GOT3 (cell line): ENCODE results near the gene TMSB4X.
"Not testable (repeated sequence)": the region's sequence is repeated elsewhere in the genome, so short reads cannot be mapped to it uniquely, and the experiment has no call there.

Experiments used
- DNase-seq: peaks from one replicate; lab custom pipeline; 2025; ENCODE audit warnings: mixed read lengths; lab: John Stamatoyannopoulos, UW

Gene TMSB4X

DNA sequence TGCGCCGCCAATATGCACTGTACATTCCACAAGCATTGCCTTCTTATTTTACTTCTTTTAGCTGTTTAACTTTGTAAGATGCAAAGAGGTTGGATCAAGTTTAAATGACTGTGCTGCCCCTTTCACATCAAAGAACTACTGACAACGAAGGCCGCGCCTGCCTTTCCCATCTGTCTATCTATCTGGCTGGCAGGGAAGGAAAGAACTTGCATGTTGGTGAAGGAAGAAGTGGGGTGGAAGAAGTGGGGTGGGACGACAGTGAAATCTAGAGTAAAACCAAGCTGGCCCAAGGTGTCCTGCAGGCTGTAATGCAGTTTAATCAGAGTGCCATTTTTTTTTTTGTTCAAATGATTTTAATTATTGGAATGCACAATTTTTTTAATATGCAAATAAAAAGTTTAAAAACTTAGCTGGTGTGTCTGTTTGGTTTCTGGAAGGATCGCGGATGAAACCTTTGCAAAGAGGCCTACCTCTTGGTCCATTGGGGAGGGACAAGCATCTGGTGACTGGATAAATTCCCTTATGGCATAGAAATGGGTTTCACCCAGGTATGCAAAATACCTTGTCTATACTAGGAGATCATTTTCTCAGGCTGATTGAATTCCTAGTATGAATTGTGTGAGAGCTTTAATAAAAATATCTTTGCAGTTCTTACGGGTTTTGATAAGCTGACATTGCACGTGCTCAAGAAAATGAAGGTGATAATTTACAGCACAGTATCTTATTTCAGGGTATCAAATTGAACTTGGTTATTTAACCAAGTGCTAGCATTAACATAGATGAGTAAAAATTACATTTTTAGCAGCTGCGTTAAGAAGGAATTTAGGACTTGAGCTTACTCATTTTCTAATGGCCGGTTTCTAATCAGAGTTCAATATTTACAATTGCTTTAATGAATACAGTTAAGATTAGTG, 2.2 kb downstream of the TMSB4X start:
- DNase-seq, result not testable (repeated sequence)

DNA sequence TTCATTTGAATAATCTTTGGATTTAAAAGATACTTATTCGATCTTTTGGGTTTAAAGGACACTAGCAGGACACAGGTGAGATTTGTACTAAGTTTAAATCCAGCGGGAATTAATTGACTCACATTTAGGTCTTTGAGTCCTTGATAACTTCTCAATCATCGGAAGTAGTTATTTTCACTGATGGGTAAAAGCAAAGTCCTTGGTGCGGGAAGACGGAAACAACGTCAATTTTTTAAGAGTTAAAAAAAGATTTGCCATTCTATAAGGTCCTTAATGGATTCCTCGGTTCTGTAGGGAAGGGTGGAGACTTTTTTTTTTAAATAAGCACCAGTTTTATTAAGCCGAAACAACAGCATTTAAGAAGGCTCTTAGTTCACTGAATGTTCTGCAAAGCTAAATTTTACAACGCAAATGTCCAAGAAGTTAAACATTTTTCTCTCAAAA, 2.9 kb downstream of the TMSB4X start:
- DNase-seq, result no peak

DNA sequence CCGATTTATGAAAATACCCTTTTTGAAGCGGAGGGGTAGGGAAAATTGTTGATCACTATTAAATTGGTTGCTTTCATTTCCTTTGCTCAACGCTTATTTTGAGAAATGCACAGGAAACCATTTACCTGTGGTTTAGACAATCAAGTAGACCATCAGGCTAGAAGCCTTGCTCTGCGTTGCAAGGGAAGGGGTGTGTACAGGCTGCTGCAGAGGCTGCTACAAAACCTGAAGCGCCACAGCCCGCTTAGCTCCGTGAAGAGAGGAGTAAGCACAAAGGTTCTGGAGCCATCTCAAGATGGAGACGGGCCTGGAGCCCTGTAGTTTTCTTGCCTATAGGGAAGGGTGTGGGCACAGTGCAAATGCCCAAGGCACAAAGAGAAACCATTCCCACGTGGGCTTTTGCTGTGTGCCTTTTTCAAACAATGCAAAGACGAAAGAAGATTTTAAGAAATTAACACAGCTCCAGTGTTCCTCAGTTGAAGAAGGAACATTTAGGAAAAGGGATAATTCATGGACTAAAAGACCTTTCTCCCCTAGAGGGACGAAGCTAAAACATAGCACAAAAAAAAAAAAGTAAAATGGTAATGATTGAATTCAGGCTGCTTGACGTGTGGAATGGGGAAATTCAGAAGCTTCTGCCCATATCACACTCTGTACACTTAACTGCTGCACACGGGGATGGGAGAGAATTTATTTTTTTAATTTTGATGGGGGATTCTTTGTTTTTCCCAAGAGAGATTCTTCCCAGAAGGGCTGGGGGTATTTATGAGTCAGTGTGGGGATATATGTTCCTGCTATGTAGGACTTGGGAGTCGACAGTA, 3.5 kb downstream of the TMSB4X start:
- no peak for DNase-seq

DNA sequence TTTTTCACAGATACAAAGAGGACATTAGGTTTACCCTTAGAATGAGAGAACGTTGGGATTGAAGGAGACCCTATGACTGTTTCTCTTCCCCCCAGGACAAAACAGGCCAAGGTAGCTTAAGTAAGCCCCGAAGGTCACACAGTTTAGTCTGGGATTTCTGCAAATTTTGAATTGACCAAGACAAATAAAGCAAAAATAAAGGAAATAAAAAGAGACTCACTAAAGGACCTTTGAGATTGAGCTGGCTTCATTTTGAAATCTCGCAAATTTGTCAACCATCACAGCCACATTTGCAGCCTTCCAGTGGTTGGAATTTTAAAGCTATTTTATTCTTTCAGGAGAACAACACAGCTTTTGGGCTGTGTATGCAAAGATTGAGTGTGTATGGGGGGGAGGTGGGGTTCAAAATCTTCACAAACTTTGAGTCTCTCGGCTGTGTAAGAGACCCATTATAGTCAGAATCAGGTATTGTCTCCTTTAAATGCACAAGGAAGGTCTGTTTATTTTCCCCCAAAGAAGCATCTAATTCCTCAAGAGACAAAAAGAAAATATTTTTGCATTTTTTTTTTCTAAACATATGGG, 4.2 kb downstream of the TMSB4X start:
- DNase-seq, result no peak

DNA sequence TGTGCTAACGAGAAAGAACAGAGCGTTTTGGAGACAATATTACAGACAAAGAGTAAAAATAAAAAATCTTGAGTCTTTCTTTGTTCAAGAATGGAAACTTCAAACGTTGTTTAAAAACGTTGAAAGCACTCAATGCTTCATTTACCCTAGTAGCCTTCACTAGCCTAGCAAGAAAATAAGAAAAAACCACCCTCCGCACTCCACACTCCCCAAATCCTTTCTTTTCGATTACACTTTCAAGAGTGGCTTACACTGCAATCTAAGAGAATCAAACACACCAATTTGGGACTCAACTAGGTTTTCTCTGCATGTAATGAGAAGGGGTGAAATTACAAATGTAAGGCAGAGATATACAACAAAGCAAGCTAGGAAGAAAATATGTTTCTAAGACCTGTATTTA, 4.7 kb downstream of the TMSB4X start:
- no peak for DNase-seq

DNA sequence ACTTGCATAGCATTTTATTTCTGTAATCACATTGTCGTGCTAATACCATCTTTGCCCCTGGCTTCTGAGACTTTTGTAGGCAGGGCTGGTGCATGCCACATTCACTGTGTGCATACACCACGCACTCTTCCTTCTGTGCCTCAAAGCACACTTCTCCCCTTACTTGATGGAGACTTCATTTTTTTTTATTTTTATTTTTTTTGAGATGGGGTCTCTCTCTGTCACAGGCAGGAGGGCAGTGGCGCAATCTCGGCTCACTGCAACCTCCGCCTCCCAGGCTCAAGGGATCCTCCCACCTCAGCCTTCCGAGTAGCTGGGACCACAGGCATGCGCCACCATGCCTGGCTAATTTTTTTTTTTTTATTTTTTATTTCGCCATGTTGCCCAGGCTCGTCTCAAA, 5.1 kb downstream of the TMSB4X start:
- not testable (repeated sequence) for DNase-seq

DNA sequence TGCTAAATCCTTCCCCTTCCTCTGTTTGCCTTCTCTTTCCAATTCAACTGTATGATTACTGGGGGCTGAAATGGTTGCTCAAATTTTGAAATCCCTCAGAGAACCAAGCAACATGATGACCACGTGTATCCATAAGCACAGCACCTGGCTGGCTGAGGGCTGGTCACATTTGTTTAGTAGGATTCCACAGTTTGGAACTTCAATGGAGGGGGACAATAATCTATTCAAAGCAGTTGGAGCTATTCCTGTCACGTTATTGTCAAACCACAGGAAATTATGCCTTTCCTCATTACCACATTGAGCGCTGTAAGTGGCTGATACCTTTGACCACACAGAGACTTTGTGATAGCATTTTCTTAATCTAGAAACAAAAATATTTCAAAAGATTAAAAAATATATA, 7.0 kb downstream of the TMSB4X start:
- no peak for DNase-seq

DNA sequence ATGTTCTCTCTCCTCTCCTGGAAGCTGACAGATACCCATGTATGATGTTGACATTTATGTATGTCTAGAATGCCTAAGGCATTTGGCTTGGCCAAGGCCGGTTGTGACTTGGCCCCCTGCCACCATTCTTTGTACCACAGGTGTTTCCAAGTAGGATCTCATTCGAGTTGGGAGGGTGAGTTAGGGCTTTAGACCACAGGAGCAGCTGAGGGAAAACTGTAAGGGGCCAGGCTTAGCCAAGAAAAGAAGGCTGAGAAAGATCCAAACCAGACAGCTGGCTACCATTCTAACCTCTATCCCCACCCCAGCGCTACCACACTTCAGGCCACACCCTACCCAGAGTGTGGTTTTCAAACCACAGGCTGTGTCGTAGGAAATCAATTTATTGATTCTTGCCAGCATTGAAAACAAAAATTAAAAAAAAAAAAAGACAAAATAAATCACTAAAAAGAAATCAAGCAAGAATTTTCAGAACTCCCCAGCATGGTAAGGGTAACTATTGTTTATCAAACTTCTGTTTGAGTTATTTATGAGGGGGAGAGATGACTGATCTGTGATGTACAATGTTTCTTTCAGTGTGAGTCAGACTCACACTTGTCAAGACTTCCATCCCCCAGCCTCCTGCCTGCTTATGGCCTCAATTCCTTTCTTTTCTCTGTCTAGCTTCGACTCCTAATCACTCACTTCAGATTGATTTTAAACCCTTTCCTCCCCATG, 9.9 kb downstream of the TMSB4X start:
- no peak for DNase-seq

DNA sequence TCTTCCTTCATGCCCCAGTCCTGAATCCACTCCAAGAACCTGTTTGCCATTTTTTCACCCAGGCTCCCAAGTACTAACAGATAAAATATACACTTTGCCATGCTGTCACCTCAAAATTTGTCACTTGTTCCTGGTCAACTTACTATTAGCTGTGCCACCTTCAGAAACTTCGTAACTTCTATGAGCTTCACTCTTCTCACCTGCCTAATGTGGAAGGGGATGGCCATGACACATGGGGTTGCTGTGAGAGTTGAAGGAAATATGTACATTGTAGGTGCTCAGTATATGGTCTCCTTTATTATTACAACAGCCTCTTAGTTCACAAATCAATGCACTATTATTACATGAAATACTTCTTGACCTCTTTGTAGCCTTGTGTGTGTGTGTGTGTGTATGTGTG, 10.4 kb downstream of the TMSB4X start:
- no peak for DNase-seq

DNA sequence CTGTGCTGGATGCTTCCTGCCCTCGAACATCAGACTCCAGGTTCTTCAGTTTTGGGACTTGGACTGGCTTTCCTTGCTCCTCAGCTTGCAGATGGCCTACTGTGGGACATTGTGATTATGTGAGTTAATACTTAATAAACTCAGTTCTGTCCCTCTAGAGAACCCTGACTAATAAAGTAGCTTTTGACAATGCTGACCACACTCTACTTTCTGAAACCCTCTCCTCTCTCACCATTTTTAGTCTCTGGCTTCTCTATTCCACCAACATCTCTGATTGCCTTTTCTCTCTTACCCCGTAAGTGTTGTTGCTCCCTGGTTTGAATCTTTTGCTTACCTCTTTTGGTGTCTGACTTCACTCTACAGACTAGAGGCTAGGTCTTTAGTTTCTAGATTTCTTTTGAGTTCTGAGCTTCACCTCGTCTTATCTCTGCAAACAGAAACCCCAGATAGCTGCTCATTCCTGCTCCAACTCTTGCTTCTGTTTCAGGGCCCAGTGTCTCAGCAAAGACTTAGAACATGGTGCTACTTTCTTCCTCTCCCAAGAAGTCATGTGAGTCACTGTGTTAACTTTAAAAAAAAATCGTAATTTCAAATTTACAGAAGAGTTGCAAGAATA, 11.4 kb downstream of the TMSB4X start:
- DNase-seq, result no peak

DNA sequence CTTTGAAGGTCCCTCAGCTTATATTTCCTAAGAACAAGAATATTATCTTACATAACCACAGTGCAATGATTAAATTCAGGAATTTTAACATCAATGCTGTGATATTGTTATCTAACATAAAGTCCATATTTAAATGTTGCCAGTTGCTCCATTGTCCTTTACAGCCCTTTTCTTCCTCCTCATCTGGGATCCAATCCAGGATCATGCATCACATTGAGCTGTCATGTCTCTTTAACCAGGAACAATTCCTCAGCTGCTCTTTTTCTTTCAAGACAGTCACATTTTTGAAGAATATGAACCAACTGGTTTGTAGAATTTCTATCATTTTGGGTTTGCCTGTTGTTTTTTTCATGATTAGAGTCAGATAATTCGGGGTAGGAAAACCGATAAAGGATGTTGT, 12.0 kb downstream of the TMSB4X start:
- no peak for DNase-seq

DNA sequence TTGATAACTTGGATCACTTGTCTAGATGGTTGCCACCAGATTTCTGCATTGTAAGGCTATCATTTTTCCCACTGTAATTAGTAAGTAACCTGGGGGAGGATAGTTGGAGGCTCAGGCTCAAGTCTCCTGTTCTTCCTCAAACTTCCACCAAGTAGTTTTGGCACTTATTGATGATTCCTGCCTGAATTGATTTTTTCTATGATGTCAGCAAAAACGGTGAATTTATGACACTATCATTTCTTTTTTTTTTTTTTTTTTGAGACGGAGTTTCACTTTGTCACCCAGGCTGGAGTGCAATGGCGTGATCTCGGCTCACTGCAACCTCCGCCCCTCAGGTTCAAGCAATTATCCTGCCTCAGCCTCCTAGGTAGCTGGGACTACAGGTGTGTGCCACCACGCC, 12.4 kb downstream of the TMSB4X start:
- DNase-seq, result no peak

DNA sequence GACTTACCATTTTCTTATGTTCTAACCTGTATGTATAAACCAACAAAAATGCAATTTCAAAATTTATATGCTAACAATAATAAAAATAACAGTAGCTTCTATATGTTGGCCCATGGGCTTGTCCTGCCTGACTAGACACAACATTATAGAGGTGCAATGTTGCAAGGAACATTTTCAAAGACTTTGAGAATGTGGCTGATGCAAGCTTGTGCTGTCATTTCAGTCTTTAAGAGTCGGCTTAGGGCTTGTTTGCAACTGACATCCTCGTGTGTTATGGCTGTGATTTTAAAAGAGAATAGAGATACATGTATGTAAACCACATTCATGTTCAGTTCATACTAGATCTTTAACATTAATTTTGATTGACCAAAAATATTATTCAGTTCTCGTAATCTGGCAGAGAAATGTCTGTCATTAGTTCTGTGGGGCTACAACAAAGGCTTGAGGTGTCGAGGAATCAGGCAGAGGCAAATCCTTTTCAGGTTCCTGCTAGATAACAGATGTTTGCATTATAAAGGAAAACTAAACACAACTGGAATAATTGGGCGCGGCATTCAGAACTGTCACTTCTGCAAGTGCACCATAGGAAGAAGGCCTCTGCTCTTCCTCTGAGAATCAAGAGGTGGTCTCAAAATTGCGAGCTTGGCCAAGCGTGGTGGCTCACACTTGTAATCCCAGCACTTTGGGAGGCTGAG, 13.1 kb downstream of the TMSB4X start:
- DNase-seq, result no peak

DNA sequence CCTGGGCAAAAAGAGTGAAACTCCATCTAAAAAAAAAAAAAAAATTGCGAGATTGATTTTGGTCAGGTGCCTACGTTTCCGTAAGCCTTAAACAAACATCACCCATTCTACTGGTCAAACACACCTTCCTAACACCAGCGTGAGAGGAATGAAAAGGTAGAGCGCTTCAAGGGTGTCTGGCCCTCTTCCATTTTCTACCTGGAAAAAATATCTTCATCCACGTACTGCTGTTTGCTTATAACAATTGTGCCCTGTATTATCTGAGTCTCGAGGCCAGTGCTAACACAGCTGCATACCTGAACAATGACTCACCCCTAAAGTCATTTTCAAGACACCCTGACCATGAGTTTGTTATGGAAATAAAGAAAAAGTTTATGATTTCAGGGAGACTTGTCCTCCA, 13.9 kb downstream of the TMSB4X start:
- no peak for DNase-seq

DNA sequence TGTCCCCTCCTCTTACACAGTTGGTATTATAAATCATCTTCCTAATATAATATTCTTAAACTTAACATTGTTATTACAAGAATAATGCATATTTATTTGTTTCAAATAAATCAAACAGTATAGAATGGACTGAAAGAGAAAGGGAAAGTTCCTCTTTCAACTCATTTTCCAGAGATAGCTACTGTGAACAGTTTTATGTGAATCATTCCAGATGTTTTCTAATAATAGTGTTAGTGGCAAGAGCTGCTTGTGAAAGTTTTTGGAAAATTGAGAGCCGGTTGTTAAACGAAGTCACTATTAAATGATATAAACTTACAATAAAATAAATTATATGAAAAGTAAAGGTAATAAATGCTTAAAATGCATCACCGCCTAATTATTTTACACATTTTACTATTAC, 14.6 kb downstream of the TMSB4X start:
- DNase-seq, result no peak

DNA sequence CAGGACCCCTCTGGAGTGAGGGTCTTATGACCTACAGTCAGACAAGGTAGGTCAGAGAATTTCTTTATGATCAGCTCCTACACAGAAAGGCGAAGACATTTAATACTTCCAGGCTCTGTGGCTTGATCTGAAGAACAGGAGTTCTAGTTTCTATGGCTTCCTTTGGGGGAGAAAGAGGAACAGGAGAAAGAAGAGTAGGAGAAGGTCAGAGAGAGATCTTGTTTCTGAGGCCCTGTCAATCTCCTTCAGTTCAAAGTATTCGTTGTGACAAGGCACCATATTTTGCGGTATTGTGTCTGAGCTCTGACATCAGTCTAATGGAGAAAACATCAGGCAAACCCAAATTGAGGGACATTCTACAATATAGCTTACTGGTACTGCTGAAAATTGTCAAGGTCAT, 16.7 kb downstream of the TMSB4X start:
- DNase-seq, result no peak

DNA sequence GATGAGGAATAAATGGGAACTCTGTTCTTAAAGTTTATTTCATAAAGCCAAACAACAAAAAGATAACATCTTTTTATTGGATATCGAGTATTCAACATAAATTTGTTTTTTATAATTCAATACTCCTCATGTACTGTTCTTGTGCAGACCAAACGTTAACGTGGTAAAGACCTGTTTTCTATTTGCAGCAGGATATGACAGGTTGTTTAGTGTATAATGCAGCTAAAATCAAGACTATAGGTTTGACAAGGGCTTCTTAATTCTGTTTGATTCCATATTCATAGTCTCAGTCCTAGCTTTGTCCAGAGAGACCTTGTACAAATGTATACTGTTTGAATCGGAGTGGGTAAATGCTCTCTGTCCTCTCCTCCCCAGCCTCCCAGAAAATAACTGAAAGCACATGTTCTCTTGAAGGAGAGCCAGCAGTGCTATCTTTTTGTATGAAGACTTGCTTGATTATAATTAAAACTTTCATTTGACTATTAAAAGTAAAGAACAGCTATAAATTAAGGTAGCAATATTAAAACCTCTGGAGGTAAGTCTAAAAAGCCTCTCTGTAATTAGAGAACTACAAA, 17.7 kb downstream of the TMSB4X start:
- no peak for DNase-seq

DNA sequence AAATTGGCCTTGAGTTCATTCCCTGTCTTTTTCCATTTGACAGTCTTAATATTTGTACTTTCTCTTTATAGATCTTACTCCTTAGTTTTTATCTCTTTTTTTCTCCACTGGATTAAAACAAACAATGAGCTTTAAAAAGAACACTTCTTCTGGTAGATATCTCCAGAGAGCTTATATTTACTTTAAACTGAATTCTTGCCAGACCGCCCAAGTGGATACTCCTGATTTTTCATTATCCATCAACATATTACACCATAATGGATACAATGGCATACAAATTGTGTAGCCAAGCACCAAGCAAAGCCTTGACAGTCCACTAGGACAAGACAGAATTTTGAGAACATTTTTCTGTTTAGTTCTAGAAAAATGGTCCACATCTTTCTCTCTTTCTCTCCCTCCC, 18.9 kb downstream of the TMSB4X start:
- no peak for DNase-seq

DNA sequence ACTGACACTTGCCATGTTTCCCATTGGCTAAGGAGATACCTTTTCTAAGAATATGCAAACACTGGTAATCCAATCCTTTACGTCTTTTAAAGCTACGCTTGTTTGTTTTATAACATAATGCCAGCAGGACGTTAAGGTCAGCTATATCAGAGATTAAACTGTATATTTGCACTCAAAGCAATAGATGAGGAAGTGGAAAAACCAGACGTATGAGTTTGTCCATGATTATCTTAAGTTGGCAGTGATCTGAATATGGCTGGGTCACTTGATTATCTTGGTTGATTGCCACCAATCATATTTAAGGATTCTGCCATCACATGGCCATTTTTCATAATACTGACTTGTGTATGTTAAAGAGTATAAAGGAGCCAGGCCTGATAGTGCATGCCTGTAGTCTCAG, 19.4 kb downstream of the TMSB4X start:
- no peak for DNase-seq

DNA sequence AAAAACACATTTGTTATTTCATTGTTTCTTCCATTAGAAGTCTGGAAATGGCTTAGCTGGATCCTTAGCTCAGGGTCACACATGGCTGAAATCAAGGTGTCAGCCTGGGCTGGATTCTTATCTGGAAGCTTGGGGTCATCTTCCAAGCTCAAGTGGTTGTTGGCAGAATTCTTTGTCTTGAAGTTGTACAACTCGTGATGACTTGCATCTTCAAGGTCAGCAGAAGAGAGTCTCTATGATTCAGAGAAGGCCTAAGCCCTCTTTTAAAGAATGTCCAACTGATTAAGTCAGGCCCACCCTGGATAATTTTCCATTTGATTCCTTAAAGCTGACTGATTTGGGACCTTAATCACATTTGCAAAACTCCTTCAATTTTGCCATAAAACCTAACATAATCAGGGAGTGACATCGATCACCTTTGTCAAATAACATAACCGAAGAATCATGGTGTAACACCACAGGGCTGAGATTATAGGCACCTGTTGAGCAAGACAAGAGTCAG, 22.1 kb downstream of the TMSB4X start:
- DNase-seq, result no peak
